Keratinocyte (primary cell): ENCODE data around the gene B4GALT4.

ENCODE experiments used
- CTCF ChIP-seq, 3 experiments: IDR thresholded peaks in 1 of 3; conservative IDR thresholded peaks in 1 of 3; optimal IDR thresholded peaks in 1 of 3; 2 replicates in 2 of 3; 3 replicates in 1 of 3; pipeline versions ENCODE3 to v1.5.1; 2011; ENCODE audit warnings: low read length in 3 of 3, mild to moderate bottlenecking in 3 of 3, moderate library complexity in 2 of 3, control low read depth in 1 of 3, inconsistent platforms in 1 of 3; ENCODE audit not compliant: insufficient read depth in 2 of 3; ENCODE audit errors: extremely low read depth in 1 of 3
- EZH2 ChIP-seq: IDR thresholded peaks from one replicate; pipeline ENCODE4 v1.6.1; 2012; ENCODE audit warnings: inconsistent platforms, mild to moderate bottlenecking, low read length, moderate library complexity

- TF ChIP-seq CTCF (optimal IDR thresholded peaks at IDR 0.05 in 1 of 3, IDR thresholded peaks at IDR 0.05 in 1 of 3, conservative IDR thresholded peaks at IDR 0.05 in 1 of 3; ENCODE audit: extremely low read depth in 1 of 3, insufficient read depth in 2 of 3, low read length in 3 of 3) (no peak), EZH2 (no peak)
These were observed 17.2 kb downstream of the B4GALT4 start for GRCh38 chr3:119223511-119223910.
